Vagina (tissue), 2 donors: ENCODE data around the gene CSPG4. TPM values are rescaled to one million over a fixed set of nuclear protein-coding genes. Genes with fewer than 3 reads are reported as not detected.

Experiments used
- DNase-seq, 2 donors: peaks; one replicate each; pipeline ENCODE4 v3.0.0-alpha.2; 2017; ENCODE audit errors: extremely low spot score in 2 of 2
- H3K27ac ChIP-seq: fragments of 200-600 bp; sonication (generic); one replicate; pipeline ENCODE4 v1.5.1; 2019
- H3K27me3 ChIP-seq: fragments of 200-600 bp; sonication (generic); one replicate; pipeline ENCODE4 v1.5.1; 2019
- H3K36me3 ChIP-seq, 2 donors: fragments of 200-600 bp; sonication (generic); one replicate each; pipeline ENCODE4 v1.5.1; 2017 to 2019
- H3K4me1 ChIP-seq: fragments of 200-600 bp; sonication (generic); one replicate; pipeline ENCODE4 v1.5.1; 2019
- H3K4me3 ChIP-seq, 2 donors: fragments of 200-600 bp; sonication (generic); 1 replicate in 1 of 2; 2 replicates in 1 of 2; pipeline ENCODE4 v1.5.1; 2016 to 2019
- H3K9me3 ChIP-seq: fragments of 200-600 bp; sonication (generic); one replicate; pipeline ENCODE4 v1.5.1; 2019
- CTCF ChIP-seq, 3 experiments: fragments of 450-650 bp in 2 of 3; fragments of 200-600 bp in 1 of 3; sonication (generic) in 1 of 3; IDR thresholded peaks; one replicate each; pipeline ENCODE4 v1.5.1; 2017 to 2019; ENCODE audit warnings: antibody characterized with exemption in 3 of 3, mild to moderate bottlenecking in 2 of 3, moderate library complexity in 2 of 3
- POLR2A ChIP-seq, 2 donors: fragments of 450-650 bp; IDR thresholded peaks; one replicate each; pipeline ENCODE4 v1.6.1; 2017; ENCODE audit warnings: antibody characterized with exemption in 2 of 2, mild to moderate bottlenecking in 2 of 2, moderate library complexity in 2 of 2
- POLR2AphosphoS5 ChIP-seq, 2 donors: sonication (generic); formaldehyde crosslinking; IDR thresholded peaks; one replicate each; pipeline ENCODE4 v1.9.0; 2017; ENCODE audit warnings: antibody characterized with exemption in 2 of 2, mild to moderate bottlenecking in 2 of 2, low read depth in 1 of 2; ENCODE audit not compliant: insufficient read depth in 1 of 2
- intact Hi-C: fragments of 100-400 bp; cut with DNase I; formaldehyde crosslinking; loops from one replicate; pipeline ENCODE4 v1.15.1; 2023
- total RNA-seq: library from RNA; depleted of rRNA; stranded (reverse); fragments of >200 nt; gene quantifications from one replicate; pipeline ENCODE4 v1.2.3, GENCODE V29; 2016

The CSPG4 gene
- total RNA-seq, 1 donor from 2014 or later = 23.1 TPM

GRCh38 chr15:75676688-75677464, 35.8 kb downstream of the CSPG4 start:
- H3K4me1 ChIP-seq = peaks cover 56% of the 10 kb centered on the region

GRCh38 chr15:75675579-75676404, 36.9 kb downstream of the CSPG4 start:
- no peak for DNase-seq
- Histone ChIP-seq H3K4me1 (peaks cover 65% of the 10 kb centered on the region), H3K4me3 (no peak overlapping the region), H3K27me3 (no peaks in the 10 kb centered on the region), H3K9me3 (no peaks in the 10 kb centered on the region), H3K36me3 (peaks cover 0 to 4% of the 10 kb centered on the region in 2 donors), H3K27ac (peak overlapping the region; percentile 84)
- TF ChIP-seq CTCF (IDR thresholded peaks at IDR 0.05) = no peak
- no peak for TF ChIP-seq POLR2A (IDR thresholded peaks at IDR 0.05)
- TF ChIP-seq POLR2AphosphoS5 (IDR thresholded peaks at IDR 0.05; ENCODE audit: insufficient read depth in 1 of 2, low read depth in 1 of 2) = peak in 1 of 2 donors; percentile 74
- intact Hi-C loops = loop anchor here (5.0 kb wide), 1 partner anchor 38 kb away; no protein-coding TSS in a partner anchor

More at GRCh38 chr15:75676688-75677464, 35.8 kb downstream of the CSPG4 start:
- H3K27me3 ChIP-seq = no peaks in the 10 kb centered on the region
- H3K4me3 ChIP-seq = no peak overlapping the region
- DNase-seq = no peak
- no peaks in the 10 kb centered on the region for H3K9me3 ChIP-seq
- intact Hi-C loops = loop anchor here (5.0 kb wide), 1 partner anchor 40 kb away; no protein-coding TSS in a partner anchor
- H3K36me3 ChIP-seq = peaks cover 0 to 4% of the 10 kb centered on the region in 2 donors
- H3K27ac ChIP-seq = no peak overlapping the region
- TF ChIP-seq POLR2AphosphoS5 (IDR thresholded peaks at IDR 0.05; ENCODE audit: insufficient read depth in 1 of 2, low read depth in 1 of 2) (no peak), POLR2A (IDR thresholded peaks at IDR 0.05) (no peak), CTCF (IDR thresholded peaks at IDR 0.05) (no peak)

GRCh38 chr15:75674366-75674765, 38.3 kb downstream of the CSPG4 start:
- TF ChIP-seq POLR2A (IDR thresholded peaks at IDR 0.05) (no peak), CTCF (IDR thresholded peaks at IDR 0.05) (no peak), POLR2AphosphoS5 (IDR thresholded peaks at IDR 0.05; ENCODE audit: insufficient read depth in 1 of 2, low read depth in 1 of 2) (no peak)
- Histone ChIP-seq H3K4me1 (peaks cover 77% of the 10 kb centered on the region), H3K36me3 (peaks cover 0 to 4% of the 10 kb centered on the region in 2 donors), H3K9me3 (no peaks in the 10 kb centered on the region), H3K27me3 (no peaks in the 10 kb centered on the region), H3K27ac (peak overlapping the region; percentile 84), H3K4me3 (no peak overlapping the region)
- DNase-seq = no peak
- intact Hi-C loops = no loop called here

GRCh38 chr15:75673426-75674235, 39.0 kb downstream of the CSPG4 start:
- peak overlapping the region; percentile 84 for H3K27ac ChIP-seq
- peaks cover 84% of the 10 kb centered on the region for H3K4me1 ChIP-seq
- H3K36me3 ChIP-seq = peaks cover 0 to 4% of the 10 kb centered on the region in 2 donors
- TF ChIP-seq POLR2A (IDR thresholded peaks at IDR 0.05) = no peak
- TF ChIP-seq POLR2AphosphoS5 (IDR thresholded peaks at IDR 0.05; ENCODE audit: insufficient read depth in 1 of 2, low read depth in 1 of 2) = peak in 1 of 2 donors; percentile 78
- H3K27me3 ChIP-seq = no peaks in the 10 kb centered on the region
- DNase-seq = no peak
- intact Hi-C loops = no loop called here
- H3K4me3 ChIP-seq = no peak overlapping the region
- H3K9me3 ChIP-seq = no peaks in the 10 kb centered on the region
